GM19468 (cell line): ENCODE data around the gene SNX19.
"Not testable (repeated sequence)": the region's sequence is repeated elsewhere in the genome, so short reads cannot be mapped to it uniquely, and the experiment has no call there.

ENCODE experiments used
- ATAC-seq: cut with Tn5 transposase; IDR thresholded peaks from one replicate; pipeline ENCODE4 v1.9.1; 2021; ENCODE audit warnings: mild to moderate bottlenecking, moderate library complexity, moderate number of reproducible peaks; ENCODE audit not compliant: unreplicated experiment; ENCODE audit errors: extremely low read depth

Gene SNX19

DNA sequence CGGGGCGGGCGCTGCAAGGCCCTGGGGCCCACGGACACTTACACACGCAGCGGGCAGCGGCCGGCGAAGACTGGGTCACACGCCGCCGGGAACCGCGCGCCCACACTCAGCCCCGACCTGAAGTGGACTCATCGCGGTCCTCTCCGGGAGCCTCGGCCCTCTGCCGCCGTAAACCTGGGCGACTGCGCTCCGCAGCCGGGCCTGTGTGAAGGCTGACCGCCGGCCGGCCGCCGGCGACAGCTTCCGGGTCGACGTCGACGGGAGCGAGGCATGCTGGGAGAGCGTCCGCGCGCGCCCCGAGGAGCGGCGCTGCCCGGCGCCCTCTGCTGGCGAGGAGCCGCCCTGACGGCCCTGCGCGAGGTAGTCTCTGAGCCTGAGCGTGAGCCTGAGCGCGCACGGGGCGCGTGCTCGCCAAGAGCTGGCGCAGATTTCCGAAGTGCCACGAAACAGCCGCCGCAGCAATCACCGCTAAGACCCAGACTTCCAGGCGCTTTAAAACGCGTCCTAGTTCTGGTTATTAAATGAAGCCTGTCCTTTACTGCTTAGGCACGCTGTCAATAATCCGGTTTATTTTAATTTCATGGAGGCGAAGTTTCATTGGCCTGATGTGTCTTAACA, at the start of gene SNX19:
SNX19 (minus strand) TSS at position 242 of the 618 bp plus-strand sequence. CDS start 540 bp downstream, outside the sequence.
- peak; percentile 98 for ATAC-seq

DNA sequence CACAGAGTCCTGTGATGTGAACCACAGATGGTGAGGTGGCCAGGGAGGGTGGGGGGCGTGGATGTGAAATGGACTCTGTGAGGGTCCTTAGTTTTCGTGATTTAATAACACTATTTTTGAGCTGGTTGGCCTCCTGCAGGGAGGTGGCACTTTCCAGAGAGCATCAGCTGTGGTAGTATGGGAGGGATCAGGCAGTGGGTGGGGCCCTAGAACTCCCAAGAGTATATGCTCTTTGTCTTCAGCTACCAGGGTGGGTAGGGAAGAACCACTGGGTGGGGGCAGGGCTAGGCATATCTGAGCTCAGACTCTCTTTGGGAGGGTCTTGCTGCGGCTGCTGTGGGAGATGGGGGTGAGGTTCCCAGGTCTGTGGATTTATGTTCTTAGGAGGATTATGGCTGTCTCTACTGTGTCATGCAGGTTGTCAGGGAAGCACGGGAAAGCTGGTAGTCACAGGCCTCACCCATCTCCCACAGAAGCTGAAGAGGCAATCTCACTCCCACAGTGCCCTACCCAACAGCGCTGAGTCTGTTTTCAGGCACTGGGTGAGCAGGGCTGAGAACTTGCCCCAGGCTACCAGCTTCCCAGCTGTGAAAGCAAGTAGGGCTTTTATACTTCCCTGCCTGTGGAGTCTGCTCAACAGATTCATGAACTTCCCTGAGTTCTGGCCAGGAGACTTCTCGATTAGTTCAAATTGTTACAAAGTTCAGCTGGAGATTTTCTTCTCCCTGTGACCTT, 47.9 kb upstream of the SNX19 start:
- no peak for ATAC-seq

GRCh38 chr11:130947889-130948288, 31.6 kb upstream of the SNX19 start:
- ATAC-seq, result no peak

- ATAC-seq, result no peak
Measured at GRCh38 chr11:130947481-130947880, 31.2 kb upstream of the SNX19 start.

DNA sequence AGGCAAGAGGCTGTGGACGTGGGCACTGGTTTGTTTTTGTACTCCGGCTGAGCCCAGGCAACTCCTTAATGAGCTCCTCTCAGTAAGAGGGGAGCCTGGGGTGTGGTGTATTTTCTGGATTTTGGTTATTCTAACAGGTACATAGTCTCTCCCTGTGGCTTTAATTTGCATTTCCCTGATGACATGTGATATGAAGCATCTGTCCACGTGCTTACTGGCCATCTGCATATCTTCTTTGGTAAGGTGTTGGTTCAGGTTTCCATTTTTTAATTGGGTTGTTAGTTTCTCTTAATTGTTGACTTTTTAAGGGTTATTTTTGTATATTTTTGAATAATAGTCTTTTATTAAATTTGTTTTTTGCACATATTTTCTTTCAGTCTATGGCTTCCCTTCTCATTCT, 30.8 kb upstream of the SNX19 start:
- no peak for ATAC-seq

GRCh38 chr11:130945896-130946295, 29.6 kb upstream of the SNX19 start:
- no peak for ATAC-seq

- ATAC-seq, result no peak
Measured at GRCh38 chr11:130940706-130941105, 24.4 kb upstream of the SNX19 start.

GRCh38 chr11:130937051-130937450, 20.8 kb upstream of the SNX19 start:
- no peak for ATAC-seq

- ATAC-seq, result no peak
Measured at GRCh38 chr11:130932086-130932712, 15.9 kb upstream of the SNX19 start.

DNA sequence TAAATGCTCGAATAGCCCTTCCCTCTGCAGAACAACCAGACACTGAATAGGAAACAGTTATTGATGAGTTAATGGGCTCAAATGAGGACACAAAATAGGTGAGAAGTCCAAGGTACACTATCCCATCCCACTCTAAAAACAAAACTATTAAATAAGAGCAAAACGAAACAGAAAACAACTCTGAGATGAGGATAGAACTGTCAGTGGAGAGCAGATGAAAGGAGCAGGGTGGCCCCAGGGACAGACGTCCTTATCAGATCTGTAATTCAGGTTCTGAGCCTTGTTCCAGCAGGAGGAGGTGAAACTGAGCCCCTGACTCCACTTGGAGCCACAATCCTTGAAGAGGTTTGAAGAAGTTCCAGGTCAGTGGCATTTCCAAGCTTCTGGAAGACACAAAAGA, 8.5 kb upstream of the SNX19 start:
- ATAC-seq, result no peak

DNA sequence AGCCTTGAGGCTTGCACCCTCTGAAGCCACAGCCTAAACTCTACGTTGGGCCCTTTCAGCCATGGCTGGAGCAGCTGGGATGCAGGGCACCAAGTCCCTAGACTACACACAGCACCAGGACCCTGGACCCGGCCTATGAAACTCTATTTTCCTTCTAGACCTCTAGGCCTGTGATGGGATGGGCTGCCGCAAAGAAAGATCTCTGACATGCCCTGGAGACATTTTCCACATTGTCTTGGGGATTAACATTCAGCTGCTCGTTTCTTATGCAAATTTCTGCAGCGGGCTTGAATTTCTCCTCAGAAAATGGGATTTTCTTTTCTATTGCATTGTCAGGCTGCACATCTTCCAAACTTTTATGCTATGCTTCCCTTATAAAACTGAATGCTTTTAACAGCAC, 4.3 kb upstream of the SNX19 start:
- not testable (repeated sequence) for ATAC-seq

DNA sequence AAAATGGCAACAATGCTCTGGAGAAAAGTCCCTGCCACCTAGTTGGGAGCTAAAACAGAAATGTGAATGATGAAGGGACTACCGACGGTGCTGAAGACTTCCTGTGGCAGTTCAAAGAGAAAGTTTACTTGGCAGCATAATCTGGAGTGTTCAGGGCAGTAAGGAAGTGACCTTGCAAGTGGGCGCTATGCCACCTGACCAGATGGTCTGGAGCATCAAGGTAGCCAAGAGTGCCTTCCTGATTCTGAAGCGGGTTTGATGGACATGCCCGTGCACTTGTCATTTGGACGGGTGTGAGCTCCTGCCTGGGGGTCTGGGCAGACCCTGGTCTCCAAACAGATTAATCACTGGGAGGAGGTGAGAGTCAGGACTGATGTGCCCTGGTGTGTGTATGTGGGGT, 1.8 kb upstream of the SNX19 start:
- ATAC-seq, result no peak

- no peak for ATAC-seq
Measured at GRCh38 chr11:130916910-130917309, 631 bp upstream of the SNX19 start.

- ATAC-seq, result no peak
Measured at GRCh38 chr11:130915603-130916237, 559 bp downstream of the SNX19 start.

- ATAC-seq, result no peak
Measured at GRCh38 chr11:130913268-130913667, 3.0 kb downstream of the SNX19 start.

GRCh38 chr11:130912552-130912951, 3.7 kb downstream of the SNX19 start:
- ATAC-seq, result no peak

DNA sequence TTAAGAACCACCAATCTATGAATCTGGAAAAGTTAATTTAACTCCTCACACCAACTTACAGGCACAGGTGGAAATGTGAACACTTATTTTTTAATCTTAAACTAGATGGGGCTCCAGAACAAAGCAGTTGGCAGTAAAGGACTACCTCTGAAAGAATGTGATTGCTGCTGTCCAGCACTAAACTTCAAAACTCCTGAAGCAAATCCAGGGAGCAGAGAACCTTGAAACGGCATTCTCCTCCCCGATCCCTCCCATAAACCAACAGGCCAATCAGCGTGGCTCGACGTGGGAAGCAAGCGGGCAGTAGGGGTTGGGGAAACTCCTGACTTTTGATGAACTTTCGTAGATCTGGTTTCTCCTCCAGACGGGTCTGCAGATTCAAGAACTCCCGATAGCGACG, 5.0 kb downstream of the SNX19 start:
- ATAC-seq, result no peak

DNA sequence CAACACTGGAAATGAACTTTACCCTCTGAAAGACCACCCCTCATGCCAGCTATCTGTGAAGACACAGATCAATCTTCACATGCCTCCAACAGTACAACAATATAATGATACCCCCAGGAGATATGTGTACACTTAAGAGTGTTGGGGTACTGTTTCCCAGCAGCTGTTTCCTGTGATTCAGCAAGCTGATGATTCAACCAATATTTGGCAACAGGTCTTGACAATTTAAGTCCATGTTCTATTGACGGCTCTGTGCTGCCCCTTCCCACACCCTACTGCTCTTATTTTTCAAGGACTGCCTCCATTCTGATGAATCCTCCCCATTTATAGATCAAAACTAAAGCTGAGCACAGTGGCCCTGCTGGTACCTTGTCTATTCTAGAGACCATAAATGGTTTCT, 6.6 kb downstream of the SNX19 start:
- no peak for ATAC-seq

DNA sequence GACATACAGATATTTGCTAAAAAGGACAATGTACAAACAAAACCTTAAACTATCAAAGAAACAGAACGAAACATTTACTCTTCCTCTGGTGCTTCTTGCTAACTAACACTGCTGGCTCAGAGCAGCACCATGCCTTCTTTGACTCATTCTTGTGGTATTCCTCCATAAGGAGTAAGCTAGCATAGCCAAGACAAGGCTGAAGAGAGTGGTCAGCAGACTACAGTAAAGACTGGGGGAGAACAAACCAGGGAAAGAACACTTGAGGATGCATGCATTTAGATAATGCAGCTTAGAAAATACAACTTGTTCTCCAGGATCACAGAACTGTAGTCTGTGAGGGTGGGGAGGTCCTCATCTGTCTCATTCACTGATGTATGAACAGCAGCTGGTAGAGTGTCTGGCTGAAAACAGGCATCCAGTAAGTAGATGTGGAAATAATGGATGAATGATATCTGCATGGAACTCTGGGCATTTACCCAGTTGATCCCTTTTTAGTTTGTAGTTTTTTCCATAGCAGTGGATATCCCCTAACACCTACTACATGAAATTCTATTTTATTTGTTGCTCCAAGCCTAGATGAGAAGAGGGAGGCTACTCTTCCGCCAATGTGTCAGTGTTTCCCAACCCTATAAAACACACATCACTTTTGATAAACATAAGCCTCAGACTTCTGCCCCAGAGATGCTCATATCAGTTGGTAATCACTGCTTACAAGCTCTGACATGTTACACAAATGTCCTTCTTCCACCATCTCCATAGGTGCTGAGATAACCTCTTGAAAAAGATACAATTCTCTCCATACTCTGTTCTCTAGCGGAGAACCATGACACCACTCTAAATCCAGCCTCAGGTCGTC, 7.3 kb downstream of the SNX19 start:
- no peak for ATAC-seq

GRCh38 chr11:130908061-130908460, 8.2 kb downstream of the SNX19 start:
- no peak for ATAC-seq
